Duodenal mucosa (tissue), 2 donors: ENCODE data around the gene LRRTM4.
"Not testable (repeated sequence)": the region's sequence is repeated elsewhere in the genome, so short reads cannot be mapped to it uniquely, and the experiment has no call there.

Experiments used
- H3K27ac ChIP-seq: one replicate; pipeline ENCODE4 v1.7.0; 2013; ENCODE audit warnings: low read depth, low read length
- H3K27me3 ChIP-seq, 2 donors: one replicate each; pipeline ENCODE4 v1.7.0; 2013; ENCODE audit warnings: low read length in 2 of 2, control low read depth in 1 of 2; ENCODE audit not compliant: insufficient read depth in 2 of 2, control insufficient read depth in 1 of 2
- H3K36me3 ChIP-seq, 2 donors: one replicate each; pipeline ENCODE4 v1.7.0; 2013; ENCODE audit warnings: low read length in 2 of 2, control low read depth in 1 of 2; ENCODE audit not compliant: insufficient read depth in 2 of 2, control insufficient read depth in 1 of 2
- H3K4me1 ChIP-seq, 2 donors: one replicate each; pipeline ENCODE4 v1.7.0; 2013; ENCODE audit warnings: low read length in 2 of 2, control low read depth in 1 of 2; ENCODE audit not compliant: insufficient read depth in 2 of 2, control insufficient read depth in 1 of 2
- H3K4me3 ChIP-seq, 2 donors: one replicate each; pipeline ENCODE4 v1.7.0; 2013; ENCODE audit warnings: low read length in 2 of 2, low read depth in 1 of 2
- H3K9ac ChIP-seq, 2 donors: one replicate each; pipeline ENCODE4 v1.7.0; 2013; ENCODE audit warnings: low read length in 2 of 2, low read depth in 1 of 2
- H3K9me3 ChIP-seq, 2 donors: one replicate each; pipeline ENCODE4 v1.7.0; 2013; ENCODE audit warnings: low read length in 2 of 2, control low read depth in 1 of 2; ENCODE audit not compliant: control insufficient read depth in 1 of 2

The LRRTM4 gene

DNA sequence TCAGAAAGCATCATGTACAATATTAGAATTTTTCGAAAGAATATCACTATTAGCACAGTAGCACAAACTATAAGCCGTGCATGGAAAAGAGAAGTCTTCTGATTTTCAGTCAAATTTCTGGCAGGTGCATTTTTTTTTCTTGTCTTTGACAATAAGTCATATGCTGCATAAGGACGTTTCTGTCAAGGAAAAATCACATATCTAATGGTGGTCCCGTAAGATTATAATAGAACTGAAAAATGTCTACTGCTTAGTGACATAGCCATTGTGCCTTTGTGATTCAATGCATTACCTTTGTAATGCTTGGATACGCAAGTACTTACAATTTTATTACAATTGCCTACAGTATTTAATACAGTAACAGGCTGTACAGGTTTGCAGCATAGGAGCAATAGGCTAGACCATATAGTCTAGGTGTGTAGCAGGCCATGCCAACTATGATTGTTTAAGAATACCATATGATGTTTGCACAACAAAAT, 329.3 kb downstream of the LRRTM4 start:
- H3K36me3 ChIP-seq = no peaks in the 10 kb centered on the region
- no peak overlapping the region for H3K9ac ChIP-seq
- no peaks in the 10 kb centered on the region for H3K4me1 ChIP-seq
- no peaks in the 10 kb centered on the region for H3K9me3 ChIP-seq
- H3K4me3 ChIP-seq = no peak overlapping the region
- H3K27ac ChIP-seq = no peak overlapping the region
- H3K27me3 ChIP-seq = no peaks in the 10 kb centered on the region

DNA sequence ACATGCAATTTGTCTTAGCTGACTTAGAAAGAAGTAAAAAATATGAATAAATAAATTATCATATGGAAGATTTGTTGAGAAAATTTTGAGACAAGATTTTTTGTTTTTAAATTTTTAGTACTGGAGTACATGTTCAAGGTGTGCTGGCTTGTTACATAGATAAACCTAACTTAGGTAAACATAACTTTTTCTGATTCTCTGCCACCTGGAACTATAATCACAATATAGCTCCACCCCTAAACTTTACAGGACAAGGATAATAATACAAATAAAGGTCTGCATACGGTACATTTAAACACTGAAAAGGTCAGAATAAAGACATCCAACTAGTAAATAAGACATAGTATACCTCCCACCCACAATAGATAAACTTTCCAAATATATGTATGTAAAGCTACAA, 330.5 kb downstream of the LRRTM4 start:
- H3K4me1 ChIP-seq = no peaks in the 10 kb centered on the region
- H3K9ac ChIP-seq = no peak overlapping the region
- no peak overlapping the region for H3K27ac ChIP-seq
- H3K9me3 ChIP-seq = no peaks in the 10 kb centered on the region
- no peaks in the 10 kb centered on the region for H3K27me3 ChIP-seq
- no peak overlapping the region for H3K4me3 ChIP-seq
- H3K36me3 ChIP-seq = no peaks in the 10 kb centered on the region

DNA sequence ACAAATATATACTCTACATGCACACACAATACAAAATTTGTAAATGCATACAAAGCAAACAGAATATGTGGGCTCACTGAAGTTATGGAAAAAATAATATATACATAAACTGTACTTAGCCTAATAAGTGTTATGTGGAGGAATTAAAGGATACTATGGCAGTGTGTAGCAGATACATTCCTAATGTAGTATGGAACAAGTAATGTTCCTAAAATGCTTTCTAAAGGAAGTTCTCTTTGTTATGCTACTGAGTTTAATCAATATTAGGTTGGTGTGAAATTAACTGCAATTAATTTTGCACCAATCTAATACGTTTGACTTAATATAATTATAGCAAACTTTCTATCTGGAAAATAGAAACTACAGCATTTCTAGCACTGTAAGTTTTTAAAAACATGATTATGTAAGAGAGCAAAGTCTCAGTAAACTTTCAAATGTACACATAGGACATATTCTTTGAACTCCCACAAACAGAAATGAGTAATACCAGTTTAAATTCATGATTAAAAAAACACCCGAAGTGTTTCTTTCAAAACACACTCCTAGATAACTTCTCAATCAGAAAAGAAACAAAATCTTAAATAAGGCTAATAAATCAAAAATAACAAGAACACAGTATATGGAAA, 331.3 kb downstream of the LRRTM4 start:
- Histone ChIP-seq H3K27me3 (no peaks in the 10 kb centered on the region), H3K4me3 (no peak overlapping the region), H3K9ac (no peak overlapping the region), H3K4me1 (no peaks in the 10 kb centered on the region), H3K36me3 (no peaks in the 10 kb centered on the region), H3K9me3 (no peaks in the 10 kb centered on the region), H3K27ac (no peak overlapping the region)

DNA sequence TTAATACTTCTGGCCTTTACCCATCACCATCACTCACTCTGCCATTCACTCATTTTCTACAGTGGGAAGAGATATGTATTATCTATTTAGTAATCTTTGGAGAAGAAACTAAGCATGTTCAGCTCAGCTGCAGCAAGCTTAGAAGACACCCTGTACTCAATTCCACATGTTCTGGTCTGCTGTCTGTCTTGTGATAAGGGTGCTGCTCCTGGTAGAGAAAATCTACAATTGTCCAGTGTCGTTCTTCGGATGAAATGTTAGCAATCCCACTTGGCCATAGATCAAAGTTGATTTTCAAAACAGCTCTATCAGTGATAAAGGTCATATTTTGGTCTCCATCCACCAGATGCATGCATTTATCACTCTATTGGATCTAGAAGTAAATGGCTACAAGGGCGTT, 337.1 kb downstream of the LRRTM4 start:
- H3K36me3 ChIP-seq = no peaks in the 10 kb centered on the region
- no peaks in the 10 kb centered on the region for H3K4me1 ChIP-seq
- no peak overlapping the region for H3K4me3 ChIP-seq
- H3K27ac ChIP-seq = no peak overlapping the region
- H3K9ac ChIP-seq = no peak overlapping the region
- no peaks in the 10 kb centered on the region for H3K27me3 ChIP-seq
- H3K9me3 ChIP-seq = no peaks in the 10 kb centered on the region

DNA sequence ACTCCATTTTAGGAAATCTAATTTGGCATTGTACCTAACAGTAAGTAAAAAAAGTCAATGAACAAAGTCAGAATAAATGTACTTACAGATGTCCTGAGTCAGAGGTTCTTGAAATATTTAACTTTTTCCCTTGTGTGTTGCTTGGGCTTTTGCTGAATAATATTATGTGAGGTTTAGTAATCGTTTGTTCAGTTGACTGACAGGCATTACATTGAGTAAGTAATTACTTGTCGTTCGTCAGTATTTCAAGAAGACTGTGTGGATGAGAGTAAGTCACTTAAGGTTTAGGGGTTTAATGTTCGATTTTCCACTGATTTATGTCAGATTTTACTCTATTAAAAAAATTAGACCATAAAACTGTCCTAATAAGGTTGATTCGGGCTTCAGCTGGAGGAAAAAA, 342.9 kb downstream of the LRRTM4 start:
- Histone ChIP-seq H3K9me3 (no peaks in the 10 kb centered on the region), H3K4me1 (no peaks in the 10 kb centered on the region), H3K36me3 (no peaks in the 10 kb centered on the region), H3K4me3 (no peak overlapping the region), H3K27me3 (no peaks in the 10 kb centered on the region), H3K9ac (no peak overlapping the region), H3K27ac (no peak overlapping the region)

DNA sequence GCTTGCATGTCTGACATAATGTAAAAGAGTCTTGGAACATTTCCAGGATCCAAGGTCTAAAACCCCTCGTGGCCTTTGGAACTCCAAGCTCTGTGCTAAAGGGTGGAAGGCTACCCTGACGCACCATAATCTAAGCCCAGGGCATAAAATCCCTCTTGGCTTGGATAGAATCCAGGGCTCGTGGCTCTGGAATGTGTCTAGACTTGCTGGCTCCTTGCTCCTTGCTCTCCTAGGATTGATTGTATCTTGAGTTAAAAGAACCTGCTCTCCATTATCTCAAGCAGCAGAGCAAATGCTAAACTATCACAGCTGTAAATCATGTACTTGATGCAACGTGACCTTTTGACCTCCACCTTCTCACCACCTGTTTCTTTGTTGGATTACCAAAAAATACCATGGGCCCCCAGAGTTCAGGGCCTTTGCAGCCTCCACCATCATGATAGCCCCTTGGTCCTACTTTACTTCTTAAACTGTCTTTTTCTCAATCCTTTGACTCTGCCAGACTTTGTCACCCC, 346.9 kb downstream of the LRRTM4 start:
- not testable (repeated sequence) for H3K4me1 ChIP-seq, H3K9ac ChIP-seq, H3K27me3 ChIP-seq

DNA sequence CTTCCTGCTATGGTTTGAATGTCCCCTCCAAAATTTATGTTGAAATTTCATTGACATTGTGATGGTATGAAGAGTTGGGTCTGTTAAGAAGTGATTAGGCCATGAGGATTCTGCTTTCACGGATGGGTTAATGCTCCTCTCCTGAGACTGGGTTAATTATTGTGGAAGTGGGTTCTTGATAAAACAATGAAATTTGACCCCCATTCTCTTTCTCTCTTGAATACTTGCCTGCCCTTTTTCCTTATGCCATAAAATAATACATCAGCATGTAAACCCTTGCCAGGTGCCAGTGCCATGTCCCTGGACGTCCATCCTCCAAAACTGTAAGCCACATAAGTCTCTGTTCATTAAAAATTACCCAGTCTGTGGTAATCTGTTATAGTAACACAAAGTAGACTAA, 352.8 kb downstream of the LRRTM4 start:
- Histone ChIP-seq H3K27me3 (no peaks in the 10 kb centered on the region), H3K9me3 (no peaks in the 10 kb centered on the region), H3K36me3 (no peaks in the 10 kb centered on the region), H3K27ac (no peak overlapping the region), H3K4me3 (no peak overlapping the region), H3K4me1 (no peaks in the 10 kb centered on the region), H3K9ac (no peak overlapping the region)

More for the DNA sequence above, 346.9 kb downstream of the LRRTM4 start:
- H3K9me3 ChIP-seq, H3K4me3 ChIP-seq, H3K36me3 ChIP-seq, H3K27ac ChIP-seq: not testable (repeated sequence)

DNA sequence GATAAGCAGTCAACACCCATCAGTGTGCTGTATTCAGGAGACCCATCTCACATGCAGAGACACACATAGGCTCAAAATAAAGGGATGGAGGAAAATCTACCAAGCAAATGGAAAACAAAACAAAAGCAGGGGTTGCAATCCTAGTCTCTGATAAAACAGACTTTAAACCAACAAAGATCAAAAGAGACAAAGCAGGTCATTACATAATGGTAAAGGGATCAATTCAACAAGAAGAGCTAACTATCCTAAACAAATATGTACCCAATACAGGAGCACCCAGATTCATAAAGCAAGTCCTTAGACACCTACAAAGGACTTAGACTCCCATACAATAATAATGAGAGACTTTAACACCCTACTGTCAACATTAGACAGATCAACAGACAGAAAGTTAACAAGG, 358.2 kb downstream of the LRRTM4 start:
- not testable (repeated sequence) for H3K9ac ChIP-seq, H3K4me1 ChIP-seq, H3K36me3 ChIP-seq, H3K27me3 ChIP-seq, H3K27ac ChIP-seq, H3K9me3 ChIP-seq, H3K4me3 ChIP-seq

DNA sequence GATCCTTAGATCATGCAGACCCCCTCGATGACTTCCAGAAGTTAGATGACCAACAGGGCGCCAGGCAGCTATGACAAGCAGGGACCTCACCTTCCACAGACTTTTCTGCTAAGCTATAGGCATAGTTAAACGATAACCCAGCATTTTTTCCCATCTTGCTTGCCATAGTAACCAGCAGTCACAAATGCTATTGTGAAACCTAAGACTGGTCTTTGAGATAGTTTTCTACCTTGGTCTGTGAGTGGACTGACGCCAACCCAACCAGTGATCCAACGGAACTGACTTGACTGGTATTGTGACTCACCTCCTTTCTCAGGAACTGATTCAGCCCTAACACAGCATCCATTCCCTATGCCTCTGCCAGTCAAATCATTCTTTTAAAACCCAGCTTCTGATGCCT, 361.2 kb downstream of the LRRTM4 start:
- H3K27ac ChIP-seq = no peak overlapping the region
- no peak overlapping the region for H3K4me3 ChIP-seq
- H3K27me3 ChIP-seq = no peaks in the 10 kb centered on the region
- H3K9ac ChIP-seq = no peak overlapping the region
- no peaks in the 10 kb centered on the region for H3K36me3 ChIP-seq
- peaks cover 0 to 2% of the 10 kb centered on the region in 2 donors for H3K9me3 ChIP-seq
- H3K4me1 ChIP-seq = no peaks in the 10 kb centered on the region

DNA sequence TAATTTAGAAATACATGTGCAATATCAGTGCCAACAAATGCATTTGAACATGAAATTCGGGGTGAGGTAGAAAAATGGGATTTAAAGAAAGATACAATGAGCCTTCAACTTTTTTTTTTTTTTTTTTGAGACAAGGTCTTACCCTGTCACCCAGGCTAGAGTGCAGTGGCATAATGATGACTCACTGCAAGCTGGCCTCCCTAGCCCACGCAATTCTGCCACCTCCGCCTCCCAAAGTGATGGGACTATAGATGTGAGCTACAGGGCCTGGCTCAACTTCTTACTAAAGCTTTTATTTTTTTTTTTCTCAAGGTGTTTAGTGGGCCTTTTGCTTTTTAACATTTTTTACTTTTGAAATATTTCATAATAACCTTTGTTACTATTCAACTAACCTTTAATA, 365.6 kb downstream of the LRRTM4 start:
- Histone ChIP-seq H3K9ac (no peak overlapping the region), H3K36me3 (no peaks in the 10 kb centered on the region), H3K4me1 (no peaks in the 10 kb centered on the region), H3K9me3 (no peaks in the 10 kb centered on the region), H3K27me3 (no peaks in the 10 kb centered on the region), H3K4me3 (no peak overlapping the region), H3K27ac (no peak overlapping the region)

DNA sequence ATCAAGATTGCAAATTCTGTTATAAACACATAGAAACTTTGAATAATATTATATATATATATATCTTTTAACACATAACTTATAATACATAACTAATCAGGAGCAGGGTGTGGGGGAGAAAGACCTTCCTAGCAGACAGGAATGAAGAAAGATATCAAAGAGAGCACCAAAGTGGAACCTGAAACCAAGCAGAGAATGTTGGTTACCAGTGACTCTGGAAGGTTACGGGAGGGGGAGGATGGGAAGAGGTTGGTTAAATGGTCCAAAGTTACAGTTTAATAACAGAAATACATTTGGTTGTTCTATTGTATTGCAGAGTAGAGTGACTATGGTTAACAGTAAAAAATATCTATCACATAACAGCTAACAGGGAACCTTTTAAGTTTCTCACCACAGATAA, 366.7 kb downstream of the LRRTM4 start:
- no peak overlapping the region for H3K27ac ChIP-seq
- H3K9me3 ChIP-seq = no peaks in the 10 kb centered on the region
- H3K9ac ChIP-seq = no peak overlapping the region
- H3K4me1 ChIP-seq = no peaks in the 10 kb centered on the region
- H3K36me3 ChIP-seq = no peaks in the 10 kb centered on the region
- no peaks in the 10 kb centered on the region for H3K27me3 ChIP-seq
- no peak overlapping the region for H3K4me3 ChIP-seq
